Duodenal mucosa (tissue), 2 donors: ENCODE results near the gene C1QTNF6.

Source experiments
- H3K27ac ChIP-seq: one replicate; pipeline ENCODE4 v1.7.0; 2013; ENCODE audit warnings: low read depth, low read length
- H3K27me3 ChIP-seq, 2 donors: one replicate each; pipeline ENCODE4 v1.7.0; 2013; ENCODE audit warnings: low read length in 2 of 2, control low read depth in 1 of 2; ENCODE audit not compliant: insufficient read depth in 2 of 2, control insufficient read depth in 1 of 2
- H3K36me3 ChIP-seq, 2 donors: one replicate each; pipeline ENCODE4 v1.7.0; 2013; ENCODE audit warnings: low read length in 2 of 2, control low read depth in 1 of 2; ENCODE audit not compliant: insufficient read depth in 2 of 2, control insufficient read depth in 1 of 2
- H3K4me1 ChIP-seq, 2 donors: one replicate each; pipeline ENCODE4 v1.7.0; 2013; ENCODE audit warnings: low read length in 2 of 2, control low read depth in 1 of 2; ENCODE audit not compliant: insufficient read depth in 2 of 2, control insufficient read depth in 1 of 2
- H3K4me3 ChIP-seq, 2 donors: one replicate each; pipeline ENCODE4 v1.7.0; 2013; ENCODE audit warnings: low read length in 2 of 2, low read depth in 1 of 2
- H3K9ac ChIP-seq, 2 donors: one replicate each; pipeline ENCODE4 v1.7.0; 2013; ENCODE audit warnings: low read length in 2 of 2, low read depth in 1 of 2
- H3K9me3 ChIP-seq, 2 donors: one replicate each; pipeline ENCODE4 v1.7.0; 2013; ENCODE audit warnings: low read length in 2 of 2, control low read depth in 1 of 2; ENCODE audit not compliant: control insufficient read depth in 1 of 2

Gene C1QTNF6

DNA sequence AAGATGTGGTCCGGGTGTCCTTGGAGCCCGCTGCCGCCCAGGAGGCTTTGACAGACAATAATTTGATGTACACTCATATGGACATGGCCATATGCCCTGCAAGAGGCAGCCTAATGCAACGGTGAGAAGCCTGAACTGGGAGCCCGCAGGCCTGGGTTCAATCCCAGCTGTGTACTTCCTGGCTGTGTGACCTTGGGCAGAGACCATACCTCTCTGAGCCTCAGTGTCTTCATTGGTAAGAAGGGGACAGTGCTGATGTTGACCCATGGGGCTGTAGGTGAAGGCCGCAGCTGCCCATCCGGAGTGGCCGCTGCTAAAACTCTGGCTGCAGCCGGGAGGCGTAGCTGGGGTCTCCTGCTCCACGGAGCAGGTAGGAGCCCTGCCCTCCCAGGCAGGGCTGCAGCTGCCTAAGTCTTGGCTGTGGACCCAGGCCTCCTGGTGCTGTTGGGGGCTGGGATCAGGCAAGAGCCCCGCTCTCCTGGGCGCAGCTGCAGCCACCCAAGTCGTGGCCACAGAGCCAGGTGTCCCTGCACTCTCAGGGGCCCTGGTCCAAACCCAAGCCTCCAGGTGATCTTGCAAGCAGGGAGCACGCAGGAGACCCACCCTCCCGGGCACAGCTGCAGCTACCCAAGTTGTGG lies 47.2 kb downstream of the C1QTNF6 start:
- Histone ChIP-seq H3K9me3 (no peaks in the 10 kb centered on the region), H3K27ac (no peak overlapping the region), H3K4me1 (no peaks in the 10 kb centered on the region), H3K27me3 (no peaks in the 10 kb centered on the region), H3K4me3 (no peak overlapping the region), H3K36me3 (no peaks in the 10 kb centered on the region), H3K9ac (no peak overlapping the region)

DNA sequence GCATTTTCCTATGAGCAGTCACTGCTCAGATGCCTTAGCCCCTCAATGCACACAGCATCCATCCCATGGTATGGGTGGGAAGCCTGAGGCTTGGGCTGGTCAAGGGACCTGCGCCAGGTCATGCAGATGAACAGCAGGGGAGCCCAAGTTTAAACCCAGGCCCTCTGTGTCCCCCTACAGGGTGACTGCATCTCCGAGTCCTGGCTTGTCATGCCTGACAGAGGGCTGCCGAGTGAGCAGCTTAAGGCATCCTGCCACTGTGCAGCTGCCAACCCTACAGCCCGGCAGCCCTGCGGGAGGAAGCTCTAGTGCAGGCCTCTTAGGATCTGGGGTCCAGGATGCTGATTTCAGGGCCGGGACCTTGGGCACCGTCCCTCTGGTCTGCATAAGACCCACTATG lies 48.3 kb downstream of the C1QTNF6 start:
- Histone ChIP-seq H3K4me3 (no peak overlapping the region), H3K9me3 (no peaks in the 10 kb centered on the region), H3K27ac (no peak overlapping the region), H3K36me3 (no peaks in the 10 kb centered on the region), H3K9ac (no peak overlapping the region), H3K27me3 (no peaks in the 10 kb centered on the region), H3K4me1 (no peaks in the 10 kb centered on the region)

DNA sequence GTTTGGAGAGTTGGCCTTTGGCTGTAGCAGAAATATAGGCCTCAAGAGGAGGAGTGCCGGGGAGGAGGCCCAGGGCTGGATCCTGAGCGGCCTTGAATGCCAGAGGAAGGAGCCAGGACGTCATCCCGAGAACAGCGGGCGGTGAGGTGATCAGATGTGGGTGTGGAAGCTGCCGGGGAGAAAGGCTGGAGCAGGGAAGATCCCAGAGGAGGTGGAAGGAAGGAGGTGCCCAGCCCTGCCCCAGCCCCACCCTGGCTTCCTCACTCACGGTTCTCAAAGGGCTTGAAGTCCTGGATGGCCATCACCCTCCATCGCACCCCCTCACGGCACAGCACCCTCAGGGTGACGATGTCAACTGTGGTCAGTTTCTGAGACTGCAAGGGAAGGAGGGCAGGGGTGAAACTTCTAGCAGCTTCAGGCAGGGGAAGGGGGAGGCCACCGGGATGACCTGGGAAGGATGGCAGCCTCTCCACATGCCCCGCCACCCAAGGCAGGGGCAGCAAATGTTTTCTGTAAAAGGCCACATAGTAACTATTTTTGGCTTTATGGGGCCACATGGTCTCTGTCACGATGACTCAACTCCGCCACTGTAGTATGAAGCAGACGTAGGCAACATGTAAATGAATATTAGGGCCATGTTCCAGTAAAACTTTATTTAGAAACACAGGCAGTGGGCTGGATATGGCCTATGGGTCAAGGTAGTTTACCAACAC lies 49.0 kb downstream of the C1QTNF6 start:
- Histone ChIP-seq H3K9ac (no peak overlapping the region), H3K4me3 (no peak overlapping the region), H3K4me1 (no peaks in the 10 kb centered on the region), H3K27ac (no peak overlapping the region), H3K36me3 (no peaks in the 10 kb centered on the region), H3K9me3 (no peaks in the 10 kb centered on the region), H3K27me3 (no peaks in the 10 kb centered on the region)

DNA sequence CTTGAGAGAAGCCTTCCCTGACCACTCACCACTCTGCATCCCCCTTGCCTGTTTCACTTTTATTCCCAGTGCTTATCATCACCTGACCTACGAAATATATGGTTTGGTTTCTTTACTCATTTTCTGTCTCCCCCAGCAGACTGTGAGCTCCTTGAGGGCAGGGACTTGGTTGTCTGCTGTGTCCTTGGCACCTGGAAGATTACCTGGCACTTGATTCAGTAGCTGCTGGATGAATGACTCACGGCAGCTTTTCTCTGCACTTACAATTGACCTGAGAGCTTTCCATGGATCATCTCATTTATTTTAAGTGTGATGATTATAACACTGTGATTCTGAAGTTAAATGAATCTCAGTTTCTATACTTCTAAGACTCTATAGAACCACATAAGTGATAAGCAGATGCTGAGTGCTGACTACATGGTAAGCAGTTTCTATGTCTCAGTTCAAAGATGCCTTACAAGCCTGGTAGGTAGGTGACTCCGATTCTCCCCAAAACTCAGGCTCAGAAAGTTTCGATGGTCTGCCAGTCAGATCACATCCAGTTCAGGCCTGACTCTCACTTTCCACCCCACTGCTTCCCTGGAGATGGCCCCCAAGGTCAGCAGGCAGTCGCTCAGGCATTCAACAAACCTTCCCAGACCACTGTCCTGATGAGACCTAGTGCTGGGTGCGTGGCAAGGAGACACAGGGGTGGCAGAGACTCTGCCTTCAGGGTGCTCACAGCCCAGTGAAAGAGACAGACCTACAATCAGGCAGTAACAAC lies 50.0 kb downstream of the C1QTNF6 start:
- Histone ChIP-seq H3K4me3 (no peak overlapping the region), H3K27me3 (no peaks in the 10 kb centered on the region), H3K9ac (no peak overlapping the region), H3K9me3 (no peaks in the 10 kb centered on the region), H3K27ac (no peak overlapping the region), H3K36me3 (no peaks in the 10 kb centered on the region), H3K4me1 (no peaks in the 10 kb centered on the region)

DNA sequence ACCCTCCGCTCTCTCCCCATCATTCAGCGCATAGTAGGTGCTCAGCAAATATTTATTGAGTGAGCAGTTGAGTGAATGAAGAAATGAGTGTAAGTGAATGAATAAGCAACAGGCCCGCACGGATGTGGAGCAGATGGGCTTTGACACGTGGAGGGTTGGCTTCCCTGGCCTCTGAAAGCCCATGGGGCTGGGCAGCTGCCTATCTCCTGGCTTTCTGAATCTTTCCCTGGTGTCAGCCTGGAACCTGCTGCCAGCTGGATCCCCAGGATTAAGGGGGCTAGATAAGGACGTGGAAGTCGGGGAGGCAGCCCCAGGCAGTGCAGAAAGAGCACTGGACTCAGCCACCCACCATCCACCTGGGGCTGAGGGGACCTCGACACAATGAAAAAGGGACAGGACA lies 50.9 kb downstream of the C1QTNF6 start:
- H3K27me3 ChIP-seq: no peaks in the 10 kb centered on the region
- H3K27ac ChIP-seq: no peak overlapping the region
- H3K9ac ChIP-seq: no peak overlapping the region
- no peaks in the 10 kb centered on the region for H3K4me1 ChIP-seq
- no peaks in the 10 kb centered on the region for H3K9me3 ChIP-seq
- H3K4me3 ChIP-seq: no peak overlapping the region
- no peaks in the 10 kb centered on the region for H3K36me3 ChIP-seq

DNA sequence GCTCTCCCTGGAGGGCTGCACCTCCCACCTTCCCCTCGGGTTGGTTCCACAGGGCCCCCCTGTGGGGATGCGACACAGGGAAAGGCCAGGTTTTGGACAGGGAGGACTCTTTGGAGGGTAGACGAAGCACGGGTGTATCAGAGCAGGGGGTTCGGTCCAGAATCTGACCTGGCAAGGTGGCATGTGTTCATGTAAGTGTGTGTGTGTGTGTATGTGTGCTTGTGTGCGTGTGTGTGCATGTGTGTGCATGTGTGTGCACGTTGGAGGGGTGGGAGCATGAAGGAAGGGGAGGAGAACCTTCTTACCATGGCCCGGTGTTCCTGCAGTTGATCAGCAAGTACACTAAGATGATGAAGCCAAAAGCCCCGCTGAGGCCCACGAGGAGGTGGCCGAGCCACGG lies 53.0 kb downstream of the C1QTNF6 start:
- no peaks in the 10 kb centered on the region for H3K4me1 ChIP-seq
- no peak overlapping the region for H3K4me3 ChIP-seq
- H3K27me3 ChIP-seq: no peaks in the 10 kb centered on the region
- H3K36me3 ChIP-seq: no peaks in the 10 kb centered on the region
- H3K27ac ChIP-seq: no peak overlapping the region
- H3K9me3 ChIP-seq: no peaks in the 10 kb centered on the region
- H3K9ac ChIP-seq: no peak overlapping the region

DNA sequence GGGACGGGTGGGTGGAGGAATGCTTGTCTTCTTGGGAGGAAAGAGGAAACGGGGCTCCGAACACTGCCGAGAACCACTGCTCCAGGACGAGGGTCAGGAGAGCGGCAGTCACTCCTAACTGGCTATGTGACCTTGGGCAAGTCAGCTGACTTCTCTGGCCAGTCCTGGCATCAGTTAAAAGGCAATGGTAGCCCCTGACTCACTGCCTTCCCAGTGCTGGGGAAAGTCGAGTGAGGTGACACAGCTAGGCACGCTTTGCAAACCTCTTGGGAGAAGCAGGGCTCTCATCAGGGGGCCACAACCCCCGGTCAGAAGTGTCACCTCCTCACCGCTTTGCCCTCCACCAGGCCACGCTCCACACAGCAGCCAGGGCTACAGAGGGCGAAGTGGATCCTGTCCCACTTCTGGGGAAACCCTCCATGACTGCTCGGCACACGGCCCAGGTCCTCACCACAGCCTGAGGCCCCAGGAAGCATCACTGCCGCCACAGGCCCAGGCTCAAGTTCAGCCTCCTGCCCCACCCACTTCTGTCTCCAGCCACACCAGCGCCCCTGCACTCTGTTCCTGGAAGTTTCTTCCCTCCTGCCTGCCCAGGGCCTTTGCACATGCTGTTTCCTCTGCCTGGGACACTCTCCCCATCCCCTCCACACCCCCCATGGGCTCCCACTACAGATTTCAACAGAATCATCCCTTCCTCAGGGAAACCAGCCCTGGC lies 54.6 kb downstream of the C1QTNF6 start:
- Histone ChIP-seq H3K27ac (no peak overlapping the region), H3K9me3 (no peaks in the 10 kb centered on the region), H3K4me1 (no peaks in the 10 kb centered on the region), H3K4me3 (no peak overlapping the region), H3K9ac (no peak overlapping the region), H3K27me3 (no peaks in the 10 kb centered on the region), H3K36me3 (no peaks in the 10 kb centered on the region)

DNA sequence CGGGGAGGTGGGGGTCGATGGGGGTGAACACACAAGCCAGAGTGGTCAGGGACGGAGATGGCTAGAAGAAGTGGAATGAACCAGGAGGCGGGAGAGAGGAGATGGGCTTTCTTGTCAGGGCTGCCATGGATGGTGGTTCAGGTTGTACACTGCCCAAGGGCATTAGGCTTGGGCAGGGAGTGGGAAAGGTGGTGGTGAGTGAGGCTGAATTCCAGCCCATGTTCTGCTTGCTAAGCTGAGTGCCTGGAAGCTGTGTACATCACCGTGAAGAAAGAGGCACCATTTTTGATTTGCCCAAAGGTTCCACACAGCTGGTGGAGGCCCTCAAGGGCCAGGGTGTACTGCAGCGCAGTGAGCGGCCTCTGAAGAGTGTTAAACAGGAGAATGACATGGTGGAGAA lies 55.3 kb downstream of the C1QTNF6 start:
- Histone ChIP-seq H3K4me1 (no peaks in the 10 kb centered on the region), H3K36me3 (no peaks in the 10 kb centered on the region), H3K27me3 (no peaks in the 10 kb centered on the region), H3K9me3 (no peaks in the 10 kb centered on the region), H3K9ac (no peak overlapping the region), H3K27ac (no peak overlapping the region), H3K4me3 (no peak overlapping the region)
